Hematopoietic multipotent progenitor cell treated with erythropoietin and hydrocortisone succinate and interleukin-3 and kit ligand, for 8 days (in vitro differentiated cells): Measurements from ENCODE around the gene SETD7.
"Not testable (repeated sequence)": the region's sequence is repeated elsewhere in the genome, so short reads cannot be mapped to it uniquely, and the experiment has no call there.

ENCODE experiments used
- DNase-seq: peaks from one replicate; pipeline ENCODE4 v3.0.0-alpha.2; 2015

The SETD7 gene

GRCh38 chr4:139458999-139459398 lies 97.0 kb downstream of the SETD7 start:
- DNase-seq = no peak

- no peak for DNase-seq
These were observed 97.5 kb downstream of the SETD7 start for GRCh38 chr4:139458543-139458942.

GRCh38 chr4:139457318-139457717 lies 98.7 kb downstream of the SETD7 start:
- no peak for DNase-seq

GRCh38 chr4:139455126-139455538 lies 100.9 kb downstream of the SETD7 start:
- DNase-seq = no peak

GRCh38 chr4:139454111-139455045 lies 101.6 kb downstream of the SETD7 start, which contains the start of gene RAB33B:
TSS of gene RAB33B (plus strand) at chr4:139454121. CDS start at chr4:139454196, 75 bp downstream.
- no peak for DNase-seq

GRCh38 chr4:139453371-139454110 lies 102.5 kb downstream of the SETD7 start:
- DNase-seq = peak; percentile 97

GRCh38 chr4:139453041-139453370 lies 103.0 kb downstream of the SETD7 start:
- peak; percentile 89 for DNase-seq

- DNase-seq = no peak
These were observed 104.0 kb downstream of the SETD7 start for GRCh38 chr4:139451997-139452396.

GRCh38 chr4:139450586-139450985 lies 105.4 kb downstream of the SETD7 start:
- DNase-seq = no peak

GRCh38 chr4:139447078-139447477 lies 108.9 kb downstream of the SETD7 start:
- not testable (repeated sequence) for DNase-seq
